K562 (cell line): Measurements from ENCODE around the gene TRIO. TPM values are rescaled to one million over a fixed set of nuclear protein-coding genes. Genes with fewer than 3 reads are reported as not detected.

Source experiments
- ATAC-seq: fragments of 200-7000 bp; cut with Tn5 transposase; 3 replicates; pipeline ENCODE4 v1.9.1; 2020; ENCODE audit warnings: moderate library complexity
- BruUV-seq: library from RNA; stranded (reverse); fragments of 400-500 nt; replicated peaks from 2 replicates; lab custom pipeline; 2021; lab: Mats Ljungman, UMichigan
- CTCF ChIA-PET: fragments of 300-600 bp; formaldehyde crosslinking; extraction: SDS; loops from one replicate; lab custom pipeline; 2021; ENCODE audit warnings: low intra/inter-chr PET ratio; lab: Yijun Ruan, JAX
- POLR2A ChIA-PET: fragments of 300-600, 350-650 bp; sonication (Branson Sonifier 250); formaldehyde crosslinking; extraction: SDS; loops from one replicate; lab custom pipeline; 2021; ENCODE audit warnings: antibody characterized with exemption, inconsistent platforms; lab: Yijun Ruan, JAX
- DNase-seq, 4 experiments: peaks; one replicate each; pipeline versions ENCODE4 v3.0.0 to v3.0.0-alpha.2; 2011 to 2018; ENCODE audit warnings: low spot score in 3 of 4, mixed read lengths in 3 of 4; ENCODE audit errors: extremely low read depth in 1 of 4
- FAIRE-seq: peaks from 2 replicates; lab custom pipeline; 2011; peaks lifted over from hg19 to GRCh38; lab: Jason Lieb, UNC
- H2AFZ ChIP-seq: 2 replicates; pipeline ENCODE4 v1.6.0; 2011; ENCODE audit warnings: low read depth, low read length, control low read depth, inconsistent platforms
- H3K27ac ChIP-seq: fragments of 200-600 bp; 3 replicates; pipeline ENCODE4 v1.8.0; 2011; ENCODE audit warnings: low read depth, mild to moderate bottlenecking, control low read depth, inconsistent platforms, low read length, moderate library complexity, mixed read lengths; ENCODE audit errors: extremely low read depth
- H3K27me3 ChIP-seq, 2 experiments: fragments of 300-600 bp in 1 of 2; 2 replicates in 1 of 2; 3 replicates in 1 of 2; pipeline versions ENCODE4 v1.6.0 to v1.8.0; 2011; ENCODE audit warnings: inconsistent platforms in 2 of 2, low read length in 2 of 2, mild to moderate bottlenecking in 1 of 2, mixed read lengths in 1 of 2, moderate library complexity in 1 of 2; ENCODE audit not compliant: control insufficient read depth in 2 of 2, insufficient read depth in 2 of 2
- H3K36me3 ChIP-seq: fragments of 300-600 bp; 3 replicates; pipeline ENCODE4 v1.8.0; 2011; ENCODE audit warnings: mild to moderate bottlenecking, low read length, inconsistent platforms; ENCODE audit not compliant: control insufficient read depth, insufficient read depth
- H3K4me1 ChIP-seq, 2 experiments: fragments of 200-600 bp in 1 of 2; replicated peaks in 1 of 2; 2 replicates in 1 of 2; 3 replicates in 1 of 2; pipeline versions ENCODE4 v1.5.1 to v1.8.0; 2011; ENCODE audit warnings: inconsistent platforms in 2 of 2, low read length in 2 of 2, mild to moderate bottlenecking in 1 of 2, mixed read lengths in 1 of 2, moderate library complexity in 1 of 2; ENCODE audit not compliant: control insufficient read depth in 2 of 2, insufficient read depth in 2 of 2
- H3K4me2 ChIP-seq: 2 replicates; pipeline ENCODE4 v1.6.1; 2011; ENCODE audit warnings: low read length, control low read depth, inconsistent platforms, mixed read lengths; ENCODE audit not compliant: insufficient read depth
- H3K4me3 ChIP-seq: fragments of 200-600 bp; sonication (generic), shearing (Covaris generic); 2 replicates; pipeline ENCODE4 v1.5.1; 2016; ENCODE audit warnings: control low read depth, inconsistent platforms
- H3K79me2 ChIP-seq: fragments of 200-600 bp; 3 replicates; pipeline ENCODE4 v1.8.0; 2011; ENCODE audit warnings: low read length, inconsistent platforms; ENCODE audit not compliant: control insufficient read depth, insufficient read depth
- H3K9ac ChIP-seq, 2 experiments: 2 replicates each; pipeline versions ENCODE4 v1.6.0 to v1.6.1; 2011; ENCODE audit warnings: low read depth in 2 of 2, low read length in 2 of 2, control low read depth in 1 of 2, inconsistent platforms in 1 of 2, mild to moderate bottlenecking in 1 of 2, mixed read lengths in 1 of 2; ENCODE audit not compliant: insufficient read depth in 1 of 2
- H3K9me1 ChIP-seq: one replicate; pipeline ENCODE4 v1.6.0; 2011; ENCODE audit warnings: inconsistent platforms, mild to moderate bottlenecking, low read length, moderate library complexity; ENCODE audit not compliant: control insufficient read depth, insufficient read depth
- H3K9me3 ChIP-seq: replicated peaks from 2 replicates; pipeline ENCODE4 v1.5.1; 2011; ENCODE audit warnings: low read depth, low read length, inconsistent platforms; ENCODE audit not compliant: control insufficient read depth, insufficient read depth
- H4K20me1 ChIP-seq: replicated peaks from 2 replicates; pipeline ENCODE4 v1.6.1; 2011; ENCODE audit warnings: low read length, inconsistent platforms, mixed read lengths; ENCODE audit not compliant: control insufficient read depth, insufficient read depth
- CEBPB ChIP-seq: fragments of 450-650 bp; IDR thresholded peaks from 2 replicates; pipeline ENCODE4 v1.6.1; 2016; ENCODE audit warnings: missing genetic modification characterization, missing compliant biosample characterization
- E2F8 ChIP-seq: fragments of 450-650 bp; IDR thresholded peaks from 2 replicates; pipeline ENCODE4 v1.7.1; 2018; ENCODE audit warnings: mild to moderate bottlenecking, low read depth; ENCODE audit not compliant: partially characterized antibody
- ETS2 ChIP-seq: IDR thresholded peaks from 2 replicates; pipeline ENCODE4 v1.6.1; 2016; ENCODE audit warnings: borderline replicate concordance, missing genetic modification characterization, mild to moderate bottlenecking, moderate library complexity, missing compliant biosample characterization; ENCODE audit not compliant: poor library complexity, severe bottlenecking
- ETV6 ChIP-seq, 3 experiments: fragments of 150-350 bp in 1 of 3; sonication (generic) in 1 of 3; formaldehyde crosslinking in 1 of 3; IDR thresholded peaks; 2 replicates each; pipeline versions ENCODE4 v1.6.1 to v1.8.0; 2014 to 2022; ENCODE audit warnings: borderline replicate concordance in 2 of 3, low read depth in 2 of 3, antibody characterized with exemption in 1 of 3, low read length in 1 of 3, mild to moderate bottlenecking in 1 of 3, missing genetic modification reagents in 1 of 3
- KAT8 ChIP-seq: fragments of 450-650 bp; IDR thresholded peaks from 2 replicates; pipeline ENCODE4 v1.6.1; 2016; ENCODE audit warnings: low read depth, mild to moderate bottlenecking
- NFATC3 ChIP-seq: fragments of 450-650 bp; IDR thresholded peaks from 2 replicates; pipeline ENCODE4 v1.6.1; 2017; ENCODE audit warnings: mild to moderate bottlenecking
- TFE3 ChIP-seq: fragments of 450-650 bp; formaldehyde crosslinking; IDR thresholded peaks from 2 replicates; pipeline ENCODE4 v1.4.0; 2020; ENCODE audit warnings: mild to moderate bottlenecking, mixed read lengths
- ZBTB9 ChIP-seq: fragments of 450-650 bp; formaldehyde crosslinking; IDR thresholded peaks from 2 replicates; pipeline ENCODE4 v1.4.0; 2020; ENCODE audit warnings: mild to moderate bottlenecking, moderate library complexity
- ZNF165 ChIP-seq: fragments of 250-450 bp; sonication (Bioruptor Pico); IDR thresholded peaks from 2 replicates; pipeline ENCODE4 v1.4.0; 2020; ENCODE audit warnings: borderline replicate concordance
- ZNF507 ChIP-seq: conservative IDR thresholded peaks from 2 replicates; pipeline ENCODE4 v1.6.1; 2017; ENCODE audit warnings: missing genetic modification characterization, missing compliant biosample characterization
- ZNF696 ChIP-seq: fragments of 250-450 bp; sonication (Bioruptor Pico); conservative IDR thresholded peaks from 2 replicates; pipeline ENCODE4 v1.4.0; 2020; ENCODE audit warnings: mild to moderate bottlenecking, moderate library complexity
- ZNF785 ChIP-seq: fragments of 250-450 bp; sonication (Bioruptor Pico); IDR thresholded peaks from 2 replicates; pipeline ENCODE4 v1.4.0; 2020; ENCODE audit warnings: mild to moderate bottlenecking
- WGBS: fragments of 100-300 bp; shearing (Covaris generic); methylation state at CpG from one replicate; pipeline ENCODE4 v1.1.6; 2016; ENCODE audit warnings: low coverage, mixed read lengths; ENCODE audit not compliant: insufficient coverage; ENCODE audit errors: missing lambda C conversion rate; 5-methylcytosine and 5-hydroxymethylcytosine counted together
- in situ Hi-C: fragments of 300-500 bp; cut with MboI; formaldehyde crosslinking; loops from 4 replicates; pipeline ENCODE4 v1.15.0; 2018; ENCODE audit warnings: inconsistent platforms, mixed read lengths
- intact Hi-C: fragments of 100-400 bp; cut with micrococcal nuclease; formaldehyde crosslinking; loops from 2 replicates; pipeline ENCODE4 v1.14.2; 2022
- polyA plus RNA-seq, 8 experiments: library from polyadenylated mRNA; depleted of rRNA in 4 of 8; stranded (reverse) in 5 of 8; unstranded in 3 of 8; fragments of >200 nt; fragmentation: Nextera tagmentation in 2 of 8; fragmentation: Illumina TruSeq in 1 of 8; extraction: Ambion mirVana in 2 of 8; extraction: Trizol in 1 of 8; gene quantifications; 2 replicates each; pipeline versions ENCODE4 v1.2.1 to v1.2.3, GENCODE V29; 2011 to 2014; ENCODE audit warnings: inconsistent platforms in 1 of 8, missing spikeins in 1 of 8
- total RNA-seq, 7 experiments: library from RNA; depleted of rRNA in 6 of 7; stranded (reverse); fragments of >200 nt in 6 of 7; fragmentation: Illumina TruSeq in 2 of 7; extraction: Trizol in 2 of 7; gene quantifications; 2 replicates each; pipeline versions ENCODE4 v1.2.1 to v1.2.3, GENCODE V29; 2011 to 2021; ENCODE audit warnings: low replicate concordance in 1 of 7

Gene TRIO
- total and polyA plus RNA-seq, 9 of the 15 experiments (the other 6 are each of a cell fraction or from before 2014, with no cell fraction given) = 0.24 to 5.0 (median 1.1) TPM

GRCh38 chr5:14182761-14183160 lies 39.6 kb downstream of the TRIO start (continued):
- TF ChIP-seq E2F8 = no peak
- no peak for TF ChIP-seq TFE3

- no peak for DNase-seq
- intact Hi-C loops = no loop called here
- BruUV-seq = no TSS peak
- Histone ChIP-seq H3K9ac (no peak overlapping the region), H3K36me3 (no peaks in the 10 kb centered on the region), H3K27me3 (peaks cover 13 to 23% of the 10 kb centered on the region in 2 experiments; a peak in 3 of 5 replicates), H3K4me1 (no peaks in the 10 kb centered on the region), H3K9me3 (no peaks in the 10 kb centered on the region), H2AFZ (no peak overlapping the region), H3K9me1 (no peaks in the 10 kb centered on the region), H3K4me2 (no peak overlapping the region), H4K20me1 (0 out of 2 replicates have a peak, but pooled peaks cover 3% of the 10 kb centered on the region), H3K79me2 (no peaks in the 10 kb centered on the region), H3K27ac (no peak overlapping the region), H3K4me3 (no peak overlapping the region)
- ATAC-seq = no peak
- ChIA-PET CTCF (no interaction called here), POLR2A (no interaction called here)
- in situ Hi-C loops = no loop called here
- TF ChIP-seq ETV6 (IDR thresholded peaks at IDR 0.05; ENCODE audit: borderline replicate concordance in 1 of 2, low read depth in 2 of 2, low read length in 1 of 2) (no peak), ETV6 (CRISPR knock-in tag; IDR thresholded peaks at IDR 0.05; ENCODE audit: borderline replicate concordance) (no peak), ZNF507 (tag) (no peak), NFATC3 (no peak), ZNF696 (no peak), ZNF785 (CRISPR knock-in tag) (no peak), ETS2 (tag) (no peak), KAT8 (no peak), ZBTB9 (CRISPR knock-in tag) (no peak), CEBPB (no peak), ZNF165 (CRISPR knock-in tag) (no peak)
- 0% methylated on average over 8 of the region's 8 CpGs for WGBS
- no peak for FAIRE-seq
These were observed 40.2 kb downstream of the TRIO start for GRCh38 chr5:14183187-14183939.
